ENCODE results near the gene SCARB2.

GRCh38 chr4:76200771-76201231 lies 12.8 kb downstream of the SCARB2 start:
- no peak for TF ChIP-seq EZH2 (IDR thresholded peaks at IDR 0.05; ENCODE audit: insufficient read depth, poor library complexity, severe bottlenecking)
- no peak for TF ChIP-seq EZH2phosphoT487 (IDR thresholded peaks at IDR 0.05; ENCODE audit: insufficient read depth, low read depth)

Data from GM23248 (cell line).